ENCODE measurements around the gene WASF2.

GRCh38 chr1:27379564-27380122 is 110.3 kb downstream of the WASF2 start:
- no peak for TF ChIP-seq EZH2 (IDR thresholded peaks at IDR 0.05)
- TF ChIP-seq POLR2AphosphoS5 (IDR thresholded peaks at IDR 0.05; ENCODE audit: borderline replicate concordance, low read depth, low read length), result no peak

Data from SK-N-MC (cell line).